ENCODE measurements around the gene DNAJC1. TPM values are rescaled to one million over a fixed set of nuclear protein-coding genes. Genes with fewer than 3 reads are reported as not detected.

DNAJC1 gene
- total and polyA plus RNA-seq, 10 of the 15 experiments (the other 5 are each of a cell fraction or from before 2014, with no cell fraction given), result 2.5 to 39.3 (median 20.4) TPM

GRCh38 chr10:21830037-21830436, 173.5 kb downstream of the DNAJC1 start (continued):
- no peak for TF ChIP-seq SUPT20H (IDR thresholded peaks at IDR 0.05; ENCODE audit: borderline replicate concordance, control insufficient read depth, low read depth, low read length)

- ChIA-PET SMC1A (ENCODE audit: uncharacterized antibody, unreplicated experiment) (no interaction called here), POLR2A (no interaction called here), RAD21 (ENCODE audit: unreplicated experiment) (no interaction called here), CTCF (no interaction called here)
- Histone ChIP-seq H3K4me1 (ENCODE audit: control insufficient read depth, insufficient read depth, low read length) (no peaks in the 10 kb centered on the region), H3K4me3 (no peak overlapping the region), H3K9me3 (replicated peaks; ENCODE audit: control insufficient read depth, insufficient read depth, low read length) (peaks cover 10% of the 10 kb centered on the region), H4K20me1 (ENCODE audit: control insufficient read depth, insufficient read depth) (no peaks in the 10 kb centered on the region), H2AFZ (ENCODE audit: control insufficient read depth, low read depth, low read length) (no peak overlapping the region), H3K79me2 (ENCODE audit: control insufficient read depth, insufficient read depth, low read length) (no peaks in the 10 kb centered on the region), H3K27me3 (replicated peaks in 1 of 2; ENCODE audit: control insufficient read depth in 2 of 2, insufficient read depth in 2 of 2, low read length in 1 of 2) (no peaks in the 10 kb centered on the region), H3K27ac (ENCODE audit: control insufficient read depth, insufficient read depth) (no peak overlapping the region), H3K36me3 (ENCODE audit: control insufficient read depth in 2 of 2, insufficient read depth in 2 of 2, low read length in 1 of 2) (no peaks in the 10 kb centered on the region), H3K9ac (ENCODE audit: control insufficient read depth, insufficient read depth, low read length) (no peak overlapping the region), H3K4me2 (ENCODE audit: control insufficient read depth, insufficient read depth) (no peak overlapping the region)
- intact Hi-C loops (cut with micrococcal nuclease; ENCODE audit: unreplicated experiment) (no loop called here), in situ Hi-C loops (cut with MboI) (no loop called here)
- TF ChIP-seq RB1 (IDR thresholded peaks at IDR 0.05; ENCODE audit: borderline replicate concordance) (no peak), NFYB (IDR thresholded peaks at IDR 0.05; ENCODE audit: insufficient read depth, low read depth, low read length) (no peak), WRNIP1 (IDR thresholded peaks at IDR 0.05; ENCODE audit: borderline replicate concordance, low read depth, low read length) (no peak), TCF12 (IDR thresholded peaks at IDR 0.05; ENCODE audit: low read depth, low read length) (no peak)
- TF ChIP-seq, protein P1, sequence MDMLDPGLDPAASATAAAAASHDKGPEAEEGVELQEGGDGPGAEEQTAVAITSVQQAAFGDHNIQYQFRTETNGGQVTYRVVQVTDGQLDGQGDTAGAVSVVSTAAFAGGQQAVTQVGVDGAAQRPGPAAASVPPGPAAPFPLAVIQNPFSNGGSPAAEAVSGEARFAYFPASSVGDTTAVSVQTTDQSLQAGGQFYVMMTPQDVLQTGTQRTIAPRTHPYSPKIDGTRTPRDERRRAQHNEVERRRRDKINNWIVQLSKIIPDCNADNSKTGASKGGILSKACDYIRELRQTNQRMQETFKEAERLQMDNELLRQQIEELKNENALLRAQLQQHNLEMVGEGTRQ (IDR thresholded peaks at IDR 0.05; ENCODE audit: borderline replicate concordance, low read depth, low read length), result no peak
- BruUV-seq (replicated peaks), result no TSS peak
- DNase-seq (ENCODE audit: low read depth, low spot score) (no peak), ATAC-seq (no peak), FAIRE-seq (no peak)
- 99% methylated on average over 3 of the region's 3 CpGs for WGBS (ENCODE audit: insufficient coverage, insufficient replicate concordance, low lambda C conversion rate, missing lambda C conversion rate)
Observed at GRCh38 chr10:21827308-21827707, 176.2 kb downstream of the DNAJC1 start.

Data from GM12878 (cell line).